ENCODE measurements around the gene BMPR1B.

The BMPR1B gene

DNA sequence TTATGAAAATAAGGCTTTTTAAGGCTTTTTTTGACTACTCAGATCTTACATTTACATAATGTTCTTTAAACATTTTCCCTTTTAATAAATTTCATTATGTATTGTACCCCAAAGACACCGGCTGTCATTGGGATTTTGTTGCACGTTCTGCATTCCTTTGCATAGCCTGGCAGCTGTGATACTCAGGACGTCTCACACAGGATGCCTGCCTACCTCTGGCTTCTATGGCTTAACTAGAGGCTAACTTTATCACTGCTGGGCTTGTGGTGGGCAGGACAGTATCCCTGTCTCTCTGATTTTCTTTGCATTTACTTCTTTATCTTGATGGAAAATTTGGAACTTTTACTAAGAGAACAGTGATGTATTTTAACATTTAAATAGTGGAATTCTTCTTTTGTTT, 147.8 kb downstream of the BMPR1B start:
- H3K27ac ChIP-seq (ENCODE audit: low read length) = no peak overlapping the region
- H3K27me3 ChIP-seq (ENCODE audit: control insufficient read depth in 1 of 2, insufficient read depth in 2 of 2, low read length in 2 of 2) = no peaks in the 10 kb centered on the region
- no peaks in the 10 kb centered on the region for H3K9me3 ChIP-seq (ENCODE audit: control insufficient read depth in 2 of 2, low read length in 2 of 2)
- no peaks in the 10 kb centered on the region for H3K36me3 ChIP-seq (ENCODE audit: control insufficient read depth in 2 of 2, insufficient read depth in 2 of 2, low read length in 2 of 2)
- no peak overlapping the region for H3K9ac ChIP-seq (ENCODE audit: low read length in 2 of 2)
- H3K4me3 ChIP-seq (ENCODE audit: low read length in 2 of 2) = no peak overlapping the region
- no peaks in the 10 kb centered on the region for H3K4me1 ChIP-seq (ENCODE audit: control insufficient read depth, insufficient read depth, low read length)

DNA sequence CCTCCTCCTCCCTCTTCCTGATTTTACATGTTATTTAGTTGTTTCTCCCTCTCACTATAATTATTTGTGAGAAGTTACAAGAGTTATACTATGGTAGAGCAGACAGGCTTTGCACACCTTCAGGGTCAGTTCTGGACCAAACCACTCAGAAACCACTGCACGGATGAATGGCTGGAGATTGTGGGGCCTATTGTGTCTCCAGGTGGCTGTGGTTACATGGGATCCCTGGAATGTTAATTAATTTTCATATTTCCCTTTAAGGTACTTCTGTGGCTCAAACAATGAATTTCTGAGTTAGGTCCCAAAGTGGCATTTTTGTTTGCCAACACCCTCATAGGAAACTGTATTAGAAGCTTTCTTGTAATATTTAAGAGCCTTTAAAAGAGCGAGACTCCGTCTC, 151.9 kb downstream of the BMPR1B start:
- Histone ChIP-seq H3K4me1 (ENCODE audit: control insufficient read depth, insufficient read depth, low read length) (no peaks in the 10 kb centered on the region), H3K4me3 (ENCODE audit: low read length in 2 of 2) (no peak overlapping the region)

DNA sequence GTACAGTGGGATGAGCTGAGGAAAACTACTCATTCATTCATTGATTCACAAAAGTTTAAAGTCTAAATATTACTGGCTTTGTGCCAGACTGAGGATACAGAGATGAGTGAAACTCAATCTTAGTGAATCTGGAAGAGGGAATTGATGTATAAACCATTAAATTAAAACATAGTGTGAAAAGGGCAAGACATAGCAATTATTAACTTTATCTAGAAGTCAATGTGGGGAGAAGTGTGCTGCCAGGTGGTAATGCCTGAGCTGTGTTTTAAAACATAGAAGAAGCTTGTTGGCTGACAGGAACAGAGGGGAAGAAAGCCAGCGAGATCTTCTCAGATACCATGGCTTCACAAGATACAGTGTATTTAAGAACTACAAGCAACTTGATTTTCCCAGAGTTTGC, 153.4 kb downstream of the BMPR1B start:
- H3K27ac ChIP-seq (ENCODE audit: low read length) = no peak overlapping the region
- H3K9me3 ChIP-seq (ENCODE audit: control insufficient read depth in 2 of 2, low read length in 2 of 2) = no peaks in the 10 kb centered on the region
- H3K9ac ChIP-seq (ENCODE audit: low read length in 2 of 2) = no peak overlapping the region
- no peaks in the 10 kb centered on the region for H3K4me1 ChIP-seq (ENCODE audit: control insufficient read depth, insufficient read depth, low read length)
- no peaks in the 10 kb centered on the region for H3K27me3 ChIP-seq (ENCODE audit: control insufficient read depth in 1 of 2, insufficient read depth in 2 of 2, low read length in 2 of 2)
- no peaks in the 10 kb centered on the region for H3K36me3 ChIP-seq (ENCODE audit: control insufficient read depth in 2 of 2, insufficient read depth in 2 of 2, low read length in 2 of 2)
- H3K4me3 ChIP-seq (ENCODE audit: low read length in 2 of 2) = no peak overlapping the region

More for the DNA sequence above, 151.9 kb downstream of the BMPR1B start:
- Histone ChIP-seq H3K27me3 (ENCODE audit: control insufficient read depth in 1 of 2, insufficient read depth in 2 of 2, low read length in 2 of 2) (no peaks in the 10 kb centered on the region), H3K9ac (ENCODE audit: low read length in 2 of 2) (no peak overlapping the region), H3K27ac (ENCODE audit: low read length) (no peak overlapping the region), H3K36me3 (ENCODE audit: control insufficient read depth in 2 of 2, insufficient read depth in 2 of 2, low read length in 2 of 2) (no peaks in the 10 kb centered on the region), H3K9me3 (ENCODE audit: control insufficient read depth in 2 of 2, low read length in 2 of 2) (no peaks in the 10 kb centered on the region)

DNA sequence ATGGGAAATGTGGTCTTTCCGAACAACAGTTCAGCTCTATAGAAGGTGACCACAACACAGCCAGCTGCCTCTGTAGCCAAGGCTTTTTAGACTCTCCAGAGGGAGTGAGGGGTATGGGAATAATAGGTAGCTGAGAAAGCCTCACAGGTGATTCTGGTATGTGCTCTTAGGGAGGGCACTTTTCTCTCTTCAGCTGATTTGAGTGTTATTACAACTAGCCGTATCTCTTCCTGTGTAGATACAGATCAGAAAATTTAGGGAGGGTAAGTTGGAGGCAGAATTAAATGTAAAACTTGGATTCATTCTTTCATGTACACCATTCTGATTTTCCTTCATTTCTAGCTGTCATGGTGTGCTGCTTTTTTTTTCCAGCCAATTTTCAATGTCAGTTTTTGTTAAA, 154.9 kb downstream of the BMPR1B start:
- no peaks in the 10 kb centered on the region for H3K36me3 ChIP-seq (ENCODE audit: control insufficient read depth in 2 of 2, insufficient read depth in 2 of 2, low read length in 2 of 2)
- no peak overlapping the region for H3K4me3 ChIP-seq (ENCODE audit: low read length in 2 of 2)

DNA sequence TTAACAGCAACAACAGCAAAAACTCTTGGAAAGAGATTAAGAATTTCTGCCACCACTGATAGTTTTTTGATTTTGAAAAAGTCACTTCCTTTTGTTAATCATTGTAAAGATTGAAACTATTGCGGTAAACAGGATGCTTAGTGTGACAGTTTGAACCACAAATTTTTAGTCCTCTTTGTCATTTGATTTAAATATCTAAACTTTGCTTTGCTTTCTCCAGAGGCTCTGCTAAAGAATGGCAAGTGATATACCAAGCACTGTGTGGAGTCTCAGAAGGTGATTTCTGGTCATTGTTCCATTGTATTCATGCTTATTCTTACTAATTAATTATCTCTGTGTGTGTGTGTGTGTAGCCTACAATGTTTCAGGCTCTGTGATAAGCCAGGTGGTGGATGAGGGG, 155.6 kb downstream of the BMPR1B start:
- Histone ChIP-seq H3K9ac (ENCODE audit: low read length in 2 of 2) (no peak overlapping the region), H3K27me3 (ENCODE audit: control insufficient read depth in 1 of 2, insufficient read depth in 2 of 2, low read length in 2 of 2) (no peaks in the 10 kb centered on the region), H3K27ac (ENCODE audit: low read length) (no peak overlapping the region), H3K9me3 (ENCODE audit: control insufficient read depth in 2 of 2, low read length in 2 of 2) (peaks cover 0 to 4% of the 10 kb centered on the region in 2 donors), H3K4me3 (ENCODE audit: low read length in 2 of 2) (no peak overlapping the region), H3K4me1 (ENCODE audit: control insufficient read depth, insufficient read depth, low read length) (no peaks in the 10 kb centered on the region), H3K36me3 (ENCODE audit: control insufficient read depth in 2 of 2, insufficient read depth in 2 of 2, low read length in 2 of 2) (no peaks in the 10 kb centered on the region)

More for the DNA sequence above, 154.9 kb downstream of the BMPR1B start:
- no peaks in the 10 kb centered on the region for H3K27me3 ChIP-seq (ENCODE audit: control insufficient read depth in 1 of 2, insufficient read depth in 2 of 2, low read length in 2 of 2)
- H3K27ac ChIP-seq (ENCODE audit: low read length) = no peak overlapping the region
- H3K9me3 ChIP-seq (ENCODE audit: control insufficient read depth in 2 of 2, low read length in 2 of 2) = peaks cover 0 to 4% of the 10 kb centered on the region in 2 donors
- no peak overlapping the region for H3K9ac ChIP-seq (ENCODE audit: low read length in 2 of 2)
- H3K4me1 ChIP-seq (ENCODE audit: control insufficient read depth, insufficient read depth, low read length) = no peaks in the 10 kb centered on the region

DNA sequence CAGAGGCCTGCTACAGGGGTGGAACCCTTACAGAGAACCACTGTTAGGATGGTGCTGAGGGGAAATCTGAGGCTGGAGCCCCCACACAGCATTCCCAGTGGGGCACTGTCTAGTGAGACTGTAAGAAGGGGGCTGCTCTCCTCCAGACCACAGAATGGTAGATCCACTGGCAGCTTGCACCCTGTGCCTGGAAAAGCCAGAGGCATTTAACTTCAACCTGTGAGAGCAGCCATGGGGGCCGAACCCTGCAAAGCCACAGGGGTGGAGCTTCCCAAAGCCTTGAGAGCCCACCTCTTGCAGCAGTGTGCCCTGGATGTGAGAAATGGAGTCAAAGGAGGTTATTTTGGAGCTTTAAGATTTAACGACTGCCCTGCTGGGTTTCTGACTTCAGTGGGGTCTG, 159.4 kb downstream of the BMPR1B start:
- H3K4me3 ChIP-seq (ENCODE audit: low read length in 2 of 2) = no peak overlapping the region

DNA sequence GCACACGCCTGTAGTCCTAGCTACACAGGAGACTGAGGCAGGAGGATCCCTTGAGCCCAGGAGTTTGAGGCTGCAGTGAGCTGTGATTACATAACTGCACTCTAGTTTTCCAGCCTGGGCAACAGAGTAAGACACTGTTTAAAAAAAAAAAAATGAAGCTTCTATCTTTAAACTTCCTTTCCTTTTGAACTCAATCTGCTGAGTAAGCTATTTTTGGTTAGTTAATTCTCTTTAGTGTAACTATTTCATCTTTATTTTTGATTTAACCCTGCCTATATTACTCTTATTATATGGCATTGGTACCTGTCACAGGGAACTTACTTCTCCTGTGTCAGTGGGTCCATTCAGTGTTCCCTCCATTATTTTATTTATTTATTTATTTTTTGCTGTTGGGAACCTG, 160.8 kb downstream of the BMPR1B start:
- no peaks in the 10 kb centered on the region for H3K27me3 ChIP-seq (ENCODE audit: control insufficient read depth in 1 of 2, insufficient read depth in 2 of 2, low read length in 2 of 2)
- H3K27ac ChIP-seq (ENCODE audit: low read length) = no peak overlapping the region
- no peak overlapping the region for H3K9ac ChIP-seq (ENCODE audit: low read length in 2 of 2)
- H3K4me1 ChIP-seq (ENCODE audit: control insufficient read depth, insufficient read depth, low read length) = no peaks in the 10 kb centered on the region
- H3K9me3 ChIP-seq (ENCODE audit: control insufficient read depth in 2 of 2, low read length in 2 of 2) = peaks cover 0 to 4% of the 10 kb centered on the region in 2 donors
- H3K36me3 ChIP-seq (ENCODE audit: control insufficient read depth in 2 of 2, insufficient read depth in 2 of 2, low read length in 2 of 2) = no peaks in the 10 kb centered on the region
- no peak overlapping the region for H3K4me3 ChIP-seq (ENCODE audit: low read length in 2 of 2)

More for the DNA sequence above, 159.4 kb downstream of the BMPR1B start:
- Histone ChIP-seq H3K4me1 (ENCODE audit: control insufficient read depth, insufficient read depth, low read length) (no peaks in the 10 kb centered on the region), H3K9me3 (ENCODE audit: control insufficient read depth in 2 of 2, low read length in 2 of 2) (peaks cover 0 to 4% of the 10 kb centered on the region in 2 donors), H3K27ac (ENCODE audit: low read length) (no peak overlapping the region), H3K9ac (ENCODE audit: low read length in 2 of 2) (no peak overlapping the region), H3K27me3 (ENCODE audit: control insufficient read depth in 1 of 2, insufficient read depth in 2 of 2, low read length in 2 of 2) (no peaks in the 10 kb centered on the region), H3K36me3 (ENCODE audit: control insufficient read depth in 2 of 2, insufficient read depth in 2 of 2, low read length in 2 of 2) (no peaks in the 10 kb centered on the region)

DNA sequence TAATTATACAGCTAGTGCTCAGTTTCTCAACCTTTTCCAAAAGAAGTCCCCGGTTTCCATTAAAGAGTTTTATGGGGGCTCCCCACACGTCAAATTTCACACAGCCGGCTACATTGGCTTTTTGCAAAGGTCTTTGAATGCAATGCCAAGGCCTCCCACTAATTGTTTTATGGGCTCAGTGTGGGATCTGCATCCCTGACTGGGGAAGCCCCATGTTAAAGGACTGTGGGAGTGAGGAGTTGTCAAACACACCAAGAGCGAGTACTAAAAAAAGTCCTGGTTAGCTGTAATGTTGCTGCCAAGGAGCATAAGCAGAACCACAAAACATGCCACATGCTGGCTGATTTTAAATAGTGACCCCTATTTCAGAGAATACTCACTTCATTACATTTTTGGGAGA, 162.6 kb downstream of the BMPR1B start:
- peaks cover 0 to 4% of the 10 kb centered on the region in 2 donors for H3K9me3 ChIP-seq (ENCODE audit: control insufficient read depth in 2 of 2, low read length in 2 of 2)
- H3K4me1 ChIP-seq (ENCODE audit: control insufficient read depth, insufficient read depth, low read length) = no peaks in the 10 kb centered on the region
- no peak overlapping the region for H3K27ac ChIP-seq (ENCODE audit: low read length)
- no peak overlapping the region for H3K9ac ChIP-seq (ENCODE audit: low read length in 2 of 2)
- H3K4me3 ChIP-seq (ENCODE audit: low read length in 2 of 2) = no peak overlapping the region
- no peaks in the 10 kb centered on the region for H3K36me3 ChIP-seq (ENCODE audit: control insufficient read depth in 2 of 2, insufficient read depth in 2 of 2, low read length in 2 of 2)
- no peaks in the 10 kb centered on the region for H3K27me3 ChIP-seq (ENCODE audit: control insufficient read depth in 1 of 2, insufficient read depth in 2 of 2, low read length in 2 of 2)

DNA sequence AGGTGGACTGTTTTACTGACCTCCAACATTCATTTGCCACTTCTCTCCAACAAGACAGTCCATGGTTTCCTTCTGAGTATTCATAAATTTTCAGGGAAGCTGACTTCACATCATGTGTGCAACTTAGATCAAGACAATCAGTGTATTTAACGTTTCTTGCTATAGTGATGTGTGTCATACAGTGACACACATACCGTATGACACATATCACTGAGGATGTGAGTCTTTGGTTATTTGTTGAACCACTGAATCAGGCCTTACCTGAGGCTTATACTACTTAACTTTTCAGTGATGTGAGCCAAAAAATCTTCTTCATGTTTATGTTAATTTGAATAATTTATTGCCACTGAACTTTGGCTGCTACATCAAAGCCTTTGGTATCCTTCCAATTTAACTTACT, 166.8 kb downstream of the BMPR1B start:
- no peaks in the 10 kb centered on the region for H3K9me3 ChIP-seq (ENCODE audit: control insufficient read depth in 2 of 2, low read length in 2 of 2)
- H3K4me3 ChIP-seq (ENCODE audit: low read length in 2 of 2) = no peak overlapping the region

DNA sequence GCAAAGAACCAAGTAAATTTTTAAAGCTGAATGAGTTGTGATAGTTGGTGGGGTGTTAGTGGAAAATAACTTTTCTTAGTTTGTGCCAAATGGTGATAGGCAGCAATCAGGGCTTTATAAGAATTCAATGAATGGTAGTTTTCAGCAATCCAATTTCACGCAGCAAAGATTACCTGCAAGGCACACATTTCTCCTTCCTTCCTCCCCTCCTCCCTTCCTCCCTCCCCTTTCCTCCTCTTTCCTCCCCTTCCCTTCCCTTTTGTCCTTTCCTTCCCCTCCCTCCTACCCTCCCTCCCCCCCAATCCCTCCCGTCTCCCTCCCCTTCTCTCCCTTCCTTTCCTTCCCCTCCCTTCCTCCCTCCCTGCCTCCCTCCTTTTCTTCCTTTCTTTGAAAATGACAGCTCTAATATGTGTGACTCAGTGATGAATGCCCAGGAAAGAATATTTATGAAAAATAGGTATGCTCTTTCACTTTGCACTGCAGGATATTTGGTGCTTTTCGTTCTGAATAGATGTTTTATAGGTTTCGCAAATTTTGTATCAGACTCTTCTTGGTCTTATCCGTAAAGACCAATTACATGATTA, 168.1 kb downstream of the BMPR1B start:
- no peak overlapping the region for H3K9ac ChIP-seq (ENCODE audit: low read length in 2 of 2)
- no peaks in the 10 kb centered on the region for H3K36me3 ChIP-seq (ENCODE audit: control insufficient read depth in 2 of 2, insufficient read depth in 2 of 2, low read length in 2 of 2)
- H3K9me3 ChIP-seq (ENCODE audit: control insufficient read depth in 2 of 2, low read length in 2 of 2) = no peaks in the 10 kb centered on the region
- no peaks in the 10 kb centered on the region for H3K27me3 ChIP-seq (ENCODE audit: control insufficient read depth in 1 of 2, insufficient read depth in 2 of 2, low read length in 2 of 2)
- no peak overlapping the region for H3K4me3 ChIP-seq (ENCODE audit: low read length in 2 of 2)
- no peak overlapping the region for H3K27ac ChIP-seq (ENCODE audit: low read length)
- H3K4me1 ChIP-seq (ENCODE audit: control insufficient read depth, insufficient read depth, low read length) = peaks cover 6% of the 10 kb centered on the region

More for the DNA sequence above, 166.8 kb downstream of the BMPR1B start:
- no peaks in the 10 kb centered on the region for H3K36me3 ChIP-seq (ENCODE audit: control insufficient read depth in 2 of 2, insufficient read depth in 2 of 2, low read length in 2 of 2)
- H3K27ac ChIP-seq (ENCODE audit: low read length) = no peak overlapping the region
- H3K27me3 ChIP-seq (ENCODE audit: control insufficient read depth in 1 of 2, insufficient read depth in 2 of 2, low read length in 2 of 2) = no peaks in the 10 kb centered on the region
- H3K4me1 ChIP-seq (ENCODE audit: control insufficient read depth, insufficient read depth, low read length) = no peaks in the 10 kb centered on the region
- H3K9ac ChIP-seq (ENCODE audit: low read length in 2 of 2) = no peak overlapping the region

DNA sequence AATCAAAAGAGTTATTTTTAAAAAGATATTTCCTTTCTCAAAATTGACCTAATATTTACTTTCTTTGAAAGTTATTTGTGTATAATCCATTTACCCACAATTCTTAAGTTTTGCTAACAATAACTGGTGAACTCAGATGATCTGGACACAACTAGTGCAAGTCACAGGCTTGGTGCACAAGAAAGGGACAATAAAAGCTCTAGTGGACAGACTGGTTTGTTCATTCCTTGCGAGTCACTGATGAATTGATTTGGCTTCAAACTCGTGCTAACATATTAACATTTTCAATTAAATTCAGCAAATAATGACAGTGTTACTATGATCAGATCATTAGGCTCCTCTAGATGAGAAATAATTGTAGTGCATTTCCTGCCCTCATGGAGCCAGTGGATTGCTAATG, 169.2 kb downstream of the BMPR1B start:
- H3K4me3 ChIP-seq (ENCODE audit: low read length in 2 of 2) = no peak overlapping the region
- no peak overlapping the region for H3K27ac ChIP-seq (ENCODE audit: low read length)
- H3K9me3 ChIP-seq (ENCODE audit: control insufficient read depth in 2 of 2, low read length in 2 of 2) = no peaks in the 10 kb centered on the region
- no peaks in the 10 kb centered on the region for H3K27me3 ChIP-seq (ENCODE audit: control insufficient read depth in 1 of 2, insufficient read depth in 2 of 2, low read length in 2 of 2)
- no peak overlapping the region for H3K9ac ChIP-seq (ENCODE audit: low read length in 2 of 2)
- H3K36me3 ChIP-seq (ENCODE audit: control insufficient read depth in 2 of 2, insufficient read depth in 2 of 2, low read length in 2 of 2) = no peaks in the 10 kb centered on the region
- H3K4me1 ChIP-seq (ENCODE audit: control insufficient read depth, insufficient read depth, low read length) = peaks cover 6% of the 10 kb centered on the region
